Astrocyte of the hippocampus (primary cell): ENCODE data around the gene PRAF2.

ENCODE experiments used
- DNase-seq: peaks from one replicate; pipeline ENCODE4 v3.0.0; 2011; ENCODE audit warnings: low read depth, low spot score

PRAF2 gene

DNA sequence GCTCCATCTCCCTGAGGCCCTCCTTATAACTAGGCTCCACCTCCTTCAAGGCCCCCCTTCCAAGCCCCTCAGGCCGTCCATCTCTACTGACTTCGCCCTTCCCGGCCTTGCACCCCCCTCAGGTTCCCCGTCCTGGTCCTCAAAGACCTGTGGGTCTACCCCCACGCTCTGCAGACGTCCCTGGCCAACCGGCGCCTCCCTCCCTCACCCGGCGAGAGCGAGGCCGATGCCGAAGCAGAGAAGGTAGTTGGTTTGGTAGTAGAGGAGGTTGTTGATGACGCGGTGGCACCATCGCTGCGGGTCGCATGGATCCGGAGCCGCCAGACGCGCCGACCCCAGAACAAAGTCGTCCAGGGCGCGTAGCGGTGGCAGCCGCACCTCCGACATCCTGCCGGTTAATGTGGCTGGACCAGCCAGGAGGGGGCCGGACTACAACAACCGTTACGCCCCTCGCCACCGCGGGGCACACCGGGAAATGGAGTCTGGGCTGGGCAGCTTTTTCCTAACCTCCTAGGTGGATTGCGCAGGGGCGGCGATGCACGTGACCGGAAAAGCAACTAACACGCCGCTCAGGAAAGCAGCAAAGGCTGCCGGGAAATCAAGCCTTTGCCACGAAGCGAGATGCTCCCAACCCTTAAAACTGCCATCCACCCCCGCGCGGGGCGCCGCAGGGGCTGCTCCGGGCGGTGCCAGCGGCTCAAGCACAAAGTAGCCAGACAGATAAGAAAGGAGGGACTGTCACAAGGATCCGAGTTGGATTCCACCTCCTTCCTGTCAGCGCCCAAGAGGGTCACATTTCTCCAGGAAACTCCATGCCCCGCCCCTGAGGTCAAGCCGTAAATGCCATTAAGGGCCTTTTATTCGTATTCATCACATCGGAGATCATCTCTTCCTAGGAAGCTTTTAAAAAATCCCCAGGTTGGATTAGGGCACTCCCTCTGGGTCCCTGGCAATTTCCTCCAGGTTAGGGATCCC lies at the start of gene PRAF2:
Gene PRAF2, minus strand, starts transcription at position 402 of the 975 bp plus-strand sequence. Its CDS starts 15 bp downstream, at position 387.
- peak; percentile 94 for DNase-seq

DNA sequence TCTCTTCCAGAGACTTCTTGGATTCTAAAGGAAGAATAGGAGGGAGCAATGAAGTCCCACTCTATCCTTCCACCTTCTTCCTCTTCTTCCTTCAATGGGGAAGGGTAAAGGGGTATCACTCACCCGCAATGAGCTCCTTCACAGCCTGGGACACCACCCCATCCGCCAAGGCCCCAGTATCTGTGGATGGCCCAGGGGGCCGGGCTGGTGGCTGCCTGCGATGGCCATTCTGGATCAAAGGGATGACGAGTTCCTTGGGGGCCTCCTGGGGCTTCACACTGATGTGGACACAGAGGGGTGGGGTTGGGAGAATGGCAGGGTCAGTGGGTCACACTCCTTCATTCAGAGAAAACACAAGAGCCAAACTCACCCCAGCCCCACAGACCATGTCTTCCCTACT lies 48.7 kb upstream of the PRAF2 start:
- DNase-seq = no peak

DNA sequence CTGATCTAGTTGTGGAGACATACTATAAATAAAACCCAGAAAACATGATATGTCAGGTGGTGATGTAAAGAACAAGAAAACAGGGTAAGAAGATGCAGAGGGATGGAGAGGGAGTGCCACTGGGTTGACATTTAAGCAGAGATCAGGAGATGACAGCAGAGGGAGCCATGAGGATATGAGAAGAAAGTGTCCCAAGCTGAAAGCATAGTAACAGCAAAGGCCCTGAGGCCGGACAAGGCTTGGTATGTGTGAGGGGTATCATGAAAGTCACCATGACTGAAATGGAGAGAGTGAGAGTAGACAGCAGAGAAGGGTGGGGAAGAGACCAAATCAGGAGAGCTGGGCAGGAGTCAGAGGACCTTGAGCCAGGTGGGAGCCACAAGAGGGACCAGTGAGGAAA lies 46.3 kb upstream of the PRAF2 start:
- no peak for DNase-seq

DNA sequence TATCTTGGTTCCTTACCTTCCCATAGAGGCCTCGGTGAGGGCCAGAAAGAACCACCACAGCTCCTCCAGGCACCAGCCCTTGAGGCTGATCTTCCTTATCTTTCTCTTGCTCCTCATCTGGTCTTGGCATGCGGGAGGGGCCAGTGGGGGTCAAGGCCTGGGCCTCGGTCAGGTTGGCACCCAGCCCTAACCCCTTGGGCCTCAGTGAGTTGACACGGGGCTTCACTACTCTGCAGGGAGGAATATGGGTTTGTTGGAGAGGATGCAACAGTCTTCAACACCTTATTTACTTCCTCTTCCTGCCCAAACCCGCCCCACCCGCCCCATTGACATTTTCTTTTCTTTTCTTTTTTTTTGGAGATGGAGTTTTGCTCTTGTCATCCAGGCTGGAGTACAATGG lies 43.8 kb upstream of the PRAF2 start:
- DNase-seq = no peak

DNA sequence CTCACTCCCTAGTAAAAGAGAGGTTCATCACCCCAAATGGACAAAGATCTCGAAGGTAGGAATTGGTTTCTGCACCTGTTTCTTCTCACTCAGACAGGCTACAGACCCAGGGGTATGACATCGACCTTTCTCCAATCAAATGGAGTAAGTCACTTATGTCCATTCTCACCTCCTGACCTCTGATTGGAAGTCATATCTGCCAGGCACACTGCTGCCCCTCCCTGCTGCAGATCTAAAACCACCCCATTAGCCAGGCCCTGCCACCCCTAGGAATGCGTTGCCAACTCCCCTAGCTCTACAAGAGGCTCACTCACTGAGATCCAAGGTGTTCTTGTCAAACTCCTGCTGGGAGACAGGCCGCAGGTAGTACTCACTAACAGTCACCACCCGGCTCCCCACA lies 42.9 kb upstream of the PRAF2 start:
- DNase-seq = no peak

- DNase-seq = no peak
Observed at GRCh38 chrX:49116076-49116475, 42.3 kb upstream of the PRAF2 start.

- DNase-seq = no peak
Observed at GRCh38 chrX:49111791-49112190, 38.0 kb upstream of the PRAF2 start.

DNA sequence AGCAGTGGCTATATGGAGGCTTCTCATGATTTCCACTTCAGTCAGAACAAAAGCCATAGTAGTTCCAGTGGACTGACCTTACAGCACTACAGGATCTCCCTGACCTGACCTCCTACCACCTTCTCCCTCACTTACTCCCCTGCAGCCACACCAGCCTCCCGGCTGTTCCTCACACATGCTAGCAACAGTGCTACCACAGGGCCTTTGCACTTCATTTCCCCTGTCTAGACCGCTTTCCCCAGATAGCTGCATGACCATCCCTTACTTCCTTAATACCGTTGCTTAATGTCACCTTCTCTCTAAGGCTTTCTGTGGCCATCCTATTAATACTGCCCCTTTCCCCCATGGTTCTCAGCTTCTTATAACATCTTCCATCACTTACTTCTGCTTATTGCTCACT lies 36.6 kb upstream of the PRAF2 start:
- no peak for DNase-seq

DNA sequence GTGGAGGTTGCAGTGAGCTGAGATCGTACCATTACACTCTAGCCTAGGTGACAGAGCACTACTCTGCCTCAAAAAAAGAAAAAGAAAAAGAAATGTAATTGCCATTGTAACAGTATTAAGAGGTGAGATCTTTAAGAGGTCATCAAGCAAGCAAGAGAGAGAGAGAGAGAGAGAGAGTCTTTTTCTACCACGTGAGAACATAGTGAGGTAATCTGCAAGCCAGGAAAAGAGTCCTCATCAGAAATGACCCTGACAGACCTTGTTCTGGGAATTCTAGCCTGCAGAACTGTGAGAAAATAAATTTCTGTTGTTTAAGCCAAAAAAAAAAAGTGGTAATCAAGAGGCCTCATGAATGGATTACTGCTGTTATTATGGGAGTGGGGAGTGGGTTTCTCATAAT lies 34.8 kb upstream of the PRAF2 start:
- no peak for DNase-seq

DNA sequence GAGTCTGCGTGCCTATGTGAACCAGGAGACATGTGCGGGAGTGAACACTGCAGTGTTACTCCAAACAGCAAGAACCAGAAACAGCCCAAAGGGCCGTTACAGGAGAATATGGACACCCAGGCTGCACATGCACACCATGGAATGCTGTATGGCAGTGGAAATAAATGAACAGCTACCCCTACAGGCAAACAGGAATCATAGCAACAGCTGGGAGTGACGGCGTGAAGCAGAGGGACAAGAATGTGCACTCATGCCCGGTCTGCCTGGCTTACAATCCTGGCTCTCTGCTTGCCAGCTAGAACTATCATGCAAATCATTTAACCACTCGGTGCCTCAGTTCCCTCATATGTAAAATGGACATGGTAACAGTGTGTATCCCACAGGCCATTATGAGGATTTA lies 33.1 kb upstream of the PRAF2 start:
- peak; percentile 60 for DNase-seq

DNA sequence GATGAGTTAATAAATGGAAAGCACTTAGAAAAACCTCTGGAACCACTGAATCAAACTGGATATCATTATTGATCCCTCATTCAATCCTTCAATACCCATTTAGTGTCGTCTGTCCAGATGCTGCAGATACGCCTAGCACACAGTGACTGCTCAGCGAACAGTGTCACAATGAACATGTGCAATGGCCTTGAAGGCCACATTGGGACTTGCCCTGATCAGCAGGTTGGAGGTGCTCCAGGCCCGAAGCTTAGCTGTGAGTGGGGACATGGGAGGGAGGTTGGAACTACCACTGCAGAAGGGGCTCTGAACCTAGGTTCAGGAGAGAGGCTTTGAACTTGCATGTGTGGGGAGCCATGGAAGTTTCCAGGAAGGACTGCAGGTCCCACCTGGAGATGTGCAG lies 32.5 kb upstream of the PRAF2 start:
- DNase-seq = no peak

- DNase-seq = no peak
Observed at GRCh38 chrX:49103637-49104036, 29.8 kb upstream of the PRAF2 start.

- no peak for DNase-seq
Observed at GRCh38 chrX:49102190-49102589, 28.4 kb upstream of the PRAF2 start.

DNA sequence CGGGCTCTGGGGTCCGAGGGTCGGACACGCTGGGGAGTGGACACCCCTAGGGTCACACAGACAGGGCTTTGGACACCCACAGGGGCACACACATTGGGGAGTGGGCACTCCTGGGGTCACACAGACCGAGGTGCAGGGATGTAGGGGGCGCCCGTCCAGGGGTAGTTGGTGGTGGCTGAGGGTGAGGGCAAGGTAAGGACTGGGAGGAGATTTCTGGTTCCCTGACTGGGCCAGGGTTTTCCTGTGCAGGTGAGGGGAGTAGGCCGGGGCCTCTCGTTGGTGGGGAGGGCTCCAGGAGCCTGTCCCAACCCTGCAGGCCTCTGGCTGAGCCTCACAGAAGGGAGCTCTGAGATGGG lies 27.8 kb upstream of the PRAF2 start:
- no peak for DNase-seq

DNA sequence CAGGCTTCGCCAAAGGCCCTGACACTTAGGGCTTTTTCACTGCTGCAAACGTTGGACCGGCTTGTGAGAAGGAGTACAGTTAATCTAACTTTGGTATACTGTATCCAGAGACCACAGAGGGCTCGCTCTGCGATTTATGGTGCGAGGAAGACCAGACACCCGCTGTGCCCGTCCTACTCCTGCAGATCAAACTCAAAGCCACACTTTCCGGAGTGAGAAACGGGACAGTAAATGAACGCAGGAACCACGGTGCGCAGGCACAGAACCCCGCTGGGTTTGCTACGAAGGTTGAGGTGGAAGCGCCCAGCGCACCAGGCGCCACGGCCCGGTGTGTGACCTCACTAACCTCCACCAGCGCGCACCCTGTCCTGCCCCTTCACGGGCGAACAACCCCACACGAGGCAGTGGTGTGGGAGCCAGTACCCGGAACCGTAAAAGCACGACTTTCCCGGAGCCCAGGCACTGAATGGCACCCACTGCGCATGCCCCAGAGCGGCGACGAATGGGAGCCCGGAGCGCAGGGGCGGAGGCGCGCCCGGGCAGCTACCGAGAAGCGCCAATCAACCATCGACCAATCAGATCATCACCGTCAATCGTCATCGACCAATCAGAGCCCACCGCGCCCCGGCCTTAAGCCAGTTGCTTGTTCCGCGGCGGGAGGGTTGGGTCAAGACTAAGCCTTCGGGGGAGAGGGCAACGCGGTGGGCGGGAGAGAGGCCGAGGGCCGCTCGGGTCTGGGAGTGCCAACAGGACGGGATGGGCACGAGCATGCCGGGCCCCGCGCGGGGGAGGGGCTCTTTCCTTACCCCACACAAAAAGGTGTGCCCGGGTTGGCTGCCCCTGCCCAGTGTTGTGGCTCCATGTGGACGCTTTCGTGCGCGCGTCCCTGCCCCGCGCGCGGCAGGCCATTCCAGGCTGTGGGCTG lies 27.2 kb upstream of the PRAF2 start:
- peak; percentile 95 for DNase-seq

GRCh38 chrX:49096419-49096818 lies 22.6 kb upstream of the PRAF2 start:
- no peak for DNase-seq

DNA sequence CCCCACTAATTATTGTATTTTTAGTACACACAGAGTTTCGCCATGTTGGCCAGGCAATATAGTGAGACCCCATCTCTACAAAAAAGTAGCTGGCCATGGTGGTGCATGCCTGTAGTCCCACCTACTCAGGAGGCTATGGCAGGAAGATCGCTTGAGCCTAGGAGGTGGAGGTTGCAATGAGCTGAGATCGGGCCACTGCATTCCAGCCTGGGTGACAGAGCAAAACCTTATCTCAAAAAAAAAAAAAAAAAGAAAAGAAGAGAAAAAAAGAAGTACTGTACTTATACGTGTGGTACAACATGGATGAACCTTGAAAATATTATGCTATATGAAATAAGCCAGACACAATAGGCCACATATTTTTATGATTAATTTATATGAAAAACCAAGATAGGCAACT lies 15.8 kb upstream of the PRAF2 start:
- no peak for DNase-seq

GRCh38 chrX:49082271-49082871 lies 8.6 kb upstream of the PRAF2 start:
- no peak for DNase-seq

GRCh38 chrX:49079489-49080428 lies 6.0 kb upstream of the PRAF2 start, which contains the start of gene WDR45:
WDR45 (minus strand) TSS chrX:49079887; CDS start chrX:49078095, 1,792 bp downstream.
- peak; percentile 81 for DNase-seq

DNA sequence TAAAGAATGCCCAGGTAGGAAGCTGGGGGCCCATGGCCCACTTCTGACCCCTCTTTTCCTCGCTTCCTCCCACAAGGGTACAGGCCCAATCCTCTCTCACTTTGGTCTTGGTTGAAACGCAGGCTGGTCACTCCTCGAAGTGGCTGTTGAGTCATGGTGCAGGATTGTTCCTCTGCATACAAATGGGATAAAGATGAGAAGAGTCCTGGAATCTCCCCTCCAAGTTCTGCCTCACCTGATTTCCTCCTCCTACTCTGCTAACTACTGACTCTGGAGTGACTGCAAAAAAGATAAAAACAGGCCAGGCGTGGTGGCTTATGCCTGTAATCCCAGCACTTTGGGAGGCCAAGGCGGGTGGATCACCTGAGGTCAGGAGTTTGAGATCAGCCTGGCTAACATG lies 4.1 kb upstream of the PRAF2 start:
- no peak for DNase-seq

GRCh38 chrX:49075347-49075746 lies 1.5 kb upstream of the PRAF2 start:
- DNase-seq = no peak
